Prostate gland (tissue), 2 donors: ENCODE data around the gene GRIN2A. TPM values are rescaled to one million over a fixed set of nuclear protein-coding genes. Genes with fewer than 3 reads are reported as not detected.

Source experiments
- DNase-seq: peaks from one replicate; pipeline ENCODE4 v3.0.0-alpha.2; 2019; ENCODE audit warnings: low spot score
- H3K27ac ChIP-seq, 2 donors: fragments of 200-600 bp; sonication (generic); 2 replicates each; pipeline ENCODE4 v1.5.1; 2017 to 2019
- H3K27me3 ChIP-seq: fragments of 200-600 bp; sonication (generic); replicated peaks from 2 replicates; pipeline ENCODE4 v1.5.1; 2019; ENCODE audit not compliant: insufficient read depth
- H3K36me3 ChIP-seq, 2 donors: fragments of 200-600 bp; sonication (generic); 1 replicate in 1 of 2; 2 replicates in 1 of 2; pipeline versions ENCODE4 v1.5.1 to v1.8.1; 2017 to 2019
- H3K4me1 ChIP-seq: fragments of 200-600 bp; sonication (generic); replicated peaks from 2 replicates; pipeline ENCODE4 v1.5.1; 2019
- H3K4me3 ChIP-seq, 2 donors: fragments of 200-600 bp; sonication (generic); 2 replicates each; pipeline ENCODE4 v1.5.1; 2017 to 2019
- H3K9me3 ChIP-seq: fragments of 200-600 bp; sonication (generic); 2 replicates; pipeline ENCODE4 v1.5.1; 2017
- CTCF ChIP-seq, 4 experiments: fragments of 200-600 bp in 2 of 4; fragments of 450-650 bp in 2 of 4; sonication (generic) in 2 of 4; IDR thresholded peaks; 1 replicate in 3 of 4; 2 replicates in 1 of 4; pipeline ENCODE4 v1.5.1; 2016 to 2019; ENCODE audit warnings: antibody characterized with exemption in 4 of 4, mild to moderate bottlenecking in 2 of 4, moderate library complexity in 2 of 4
- POLR2A ChIP-seq: fragments of 450-650 bp; IDR thresholded peaks from one replicate; pipeline ENCODE4 v1.6.1; 2016; ENCODE audit warnings: antibody characterized with exemption, mild to moderate bottlenecking
- POLR2AphosphoS5 ChIP-seq: sonication (generic); formaldehyde crosslinking; IDR thresholded peaks from one replicate; pipeline ENCODE4 v1.6.1; 2017; ENCODE audit warnings: antibody characterized with exemption
- WGBS: methylation state at CpG from one replicate; pipeline ENCODE4 v1.1.5; 2018; 5-methylcytosine and 5-hydroxymethylcytosine counted together
- intact Hi-C: fragments of 100-400 bp; cut with DNase I; formaldehyde crosslinking; loops from one replicate; pipeline ENCODE4 v1.14.2; 2022
- total RNA-seq, 2 donors: library from RNA; depleted of rRNA; stranded (reverse); fragments of >200 nt; gene quantifications; one replicate each; pipeline ENCODE4 v1.1.0, GENCODE V29; 2016

The GRIN2A gene
- total RNA-seq, 2 donors from 2014 or later: 0.23 to 11.4 TPM

DNA sequence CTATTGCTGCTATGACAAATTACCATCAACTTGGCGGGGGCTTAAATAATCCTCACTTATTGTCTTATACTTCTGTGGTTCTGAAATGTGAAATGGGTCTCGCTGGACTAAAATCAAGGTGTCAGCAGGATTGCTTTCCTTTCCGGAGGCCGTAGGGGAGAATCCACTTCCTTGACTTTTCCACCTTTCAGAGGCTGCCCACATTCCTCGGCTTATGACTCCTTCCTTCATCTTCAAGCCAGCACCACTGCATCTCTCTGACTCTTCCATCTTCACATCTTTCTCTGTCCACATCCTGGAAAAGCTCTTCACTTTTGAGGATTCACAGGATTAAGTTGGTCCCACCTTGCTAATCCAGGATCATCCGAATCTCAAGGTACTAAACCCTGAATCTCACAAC is 217.8 kb downstream of the GRIN2A start:
- no peak overlapping the region for H3K27ac ChIP-seq
- H3K4me3 ChIP-seq: no peak overlapping the region
- DNase-seq: no peak
- no peaks in the 10 kb centered on the region for H3K36me3 ChIP-seq
- intact Hi-C loops: no loop called here
- TF ChIP-seq CTCF (IDR thresholded peaks at IDR 0.05): no peak
- no peak for TF ChIP-seq POLR2A
- TF ChIP-seq POLR2AphosphoS5: no peak
- H3K4me1 ChIP-seq: no peaks in the 10 kb centered on the region
- 88% methylated on average over 6 of the region's 6 CpGs for WGBS
- H3K27me3 ChIP-seq: no peaks in the 10 kb centered on the region
- no peaks in the 10 kb centered on the region for H3K9me3 ChIP-seq

DNA sequence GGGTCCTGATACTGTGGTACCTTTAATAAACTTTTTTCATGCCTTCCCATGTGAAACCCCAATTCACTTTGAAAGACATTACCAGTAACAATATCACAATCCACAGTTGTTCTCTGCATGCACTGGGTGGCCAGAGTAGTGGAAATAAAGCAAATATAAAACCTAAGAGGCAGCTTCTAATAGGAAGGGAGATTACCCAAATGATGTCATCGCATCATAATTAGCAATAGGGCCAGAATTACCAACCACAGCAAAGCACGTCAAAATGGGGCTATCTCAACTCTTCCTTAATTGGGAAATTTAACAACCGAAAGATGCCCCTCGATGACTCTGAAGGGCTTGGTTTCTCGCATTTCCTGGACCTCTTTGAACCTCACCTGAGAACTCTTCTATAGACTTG is 224.8 kb downstream of the GRIN2A start:
- TF ChIP-seq POLR2A: no peak
- TF ChIP-seq CTCF (IDR thresholded peaks at IDR 0.05): no peak
- TF ChIP-seq POLR2AphosphoS5: no peak
- H3K27ac ChIP-seq: no peak overlapping the region
- H3K4me3 ChIP-seq: no peak overlapping the region
- no peak for DNase-seq
- H3K36me3 ChIP-seq: no peaks in the 10 kb centered on the region
- WGBS: 86% methylated on average over 5 of the region's 5 CpGs
- no peaks in the 10 kb centered on the region for H3K9me3 ChIP-seq
- peaks cover 4% of the 10 kb centered on the region for H3K27me3 ChIP-seq
- no peaks in the 10 kb centered on the region for H3K4me1 ChIP-seq
- intact Hi-C loops: no loop called here

DNA sequence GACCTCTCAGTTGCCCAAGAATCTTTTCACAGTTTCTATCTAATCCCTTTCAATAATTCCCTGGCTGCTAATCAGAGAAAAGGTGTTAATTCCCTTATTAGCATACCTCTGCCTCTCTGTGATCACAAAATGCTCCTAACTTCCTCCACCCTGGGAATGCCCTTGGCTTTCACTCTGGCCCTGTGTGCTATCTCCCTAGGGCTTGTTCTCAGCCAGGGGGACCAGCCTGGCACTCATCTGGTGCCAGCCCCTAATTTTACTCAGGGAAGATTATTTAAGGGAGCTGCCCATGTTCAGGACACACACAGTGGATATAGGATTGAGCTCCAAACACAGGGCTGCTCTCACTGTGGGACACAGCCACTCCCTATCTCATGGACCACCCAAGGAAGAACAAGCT is 225.2 kb downstream of the GRIN2A start:
- TF ChIP-seq CTCF (IDR thresholded peaks at IDR 0.05) (no peak), POLR2A (no peak), POLR2AphosphoS5 (no peak)
- no peak overlapping the region for H3K4me3 ChIP-seq
- H3K36me3 ChIP-seq: no peaks in the 10 kb centered on the region
- DNase-seq: no peak
- no peaks in the 10 kb centered on the region for H3K4me1 ChIP-seq
- H3K9me3 ChIP-seq: no peaks in the 10 kb centered on the region
- peaks cover 4% of the 10 kb centered on the region for H3K27me3 ChIP-seq
- intact Hi-C loops: no loop called here
- no peak overlapping the region for H3K27ac ChIP-seq

DNA sequence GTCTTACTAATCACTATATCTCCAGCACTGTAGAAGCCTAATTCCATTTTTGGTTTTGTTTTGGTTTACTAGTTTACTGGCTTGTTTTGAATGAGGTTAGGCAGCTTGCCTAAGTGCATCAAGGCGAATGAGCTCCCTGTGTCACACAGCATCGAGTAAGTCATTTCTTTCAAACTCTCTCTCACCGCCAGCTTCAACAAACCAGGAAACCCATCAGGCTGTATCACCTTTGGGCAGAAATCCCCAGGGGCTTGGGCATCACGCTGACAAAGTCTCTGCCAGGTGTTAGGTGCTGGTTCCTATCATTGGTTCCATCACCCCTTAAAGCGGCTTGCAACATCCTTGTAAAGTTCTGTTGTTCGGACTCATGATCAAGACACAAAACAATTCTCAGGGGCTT is 226.6 kb downstream of the GRIN2A start:
- Histone ChIP-seq H3K9me3 (no peaks in the 10 kb centered on the region), H3K4me1 (no peaks in the 10 kb centered on the region), H3K4me3 (no peak overlapping the region), H3K27ac (no peak overlapping the region), H3K27me3 (peaks cover 4% of the 10 kb centered on the region), H3K36me3 (no peaks in the 10 kb centered on the region)
- TF ChIP-seq POLR2AphosphoS5: no peak
- intact Hi-C loops: no loop called here
- DNase-seq: no peak
- WGBS: 67% methylated on average over 6 of the region's 6 CpGs

GRCh38 chr16:9953908-9954570 is 228.2 kb downstream of the GRIN2A start:
- intact Hi-C loops: no loop called here
- DNase-seq: no peak
- Histone ChIP-seq H3K4me3 (no peak overlapping the region), H3K4me1 (no peaks in the 10 kb centered on the region), H3K27ac (no peak overlapping the region), H3K36me3 (no peaks in the 10 kb centered on the region), H3K9me3 (no peaks in the 10 kb centered on the region), H3K27me3 (peaks cover 4% of the 10 kb centered on the region)
- WGBS: 68% methylated on average over 7 of the region's 7 CpGs
- no peak for TF ChIP-seq CTCF (IDR thresholded peaks at IDR 0.05)
- TF ChIP-seq POLR2AphosphoS5: no peak
- TF ChIP-seq POLR2A: no peak
